Muscle of arm (tissue), 12 donors: ENCODE data around the gene CSPG4. TPM values are rescaled to one million over a fixed set of nuclear protein-coding genes. Genes with fewer than 3 reads are reported as not detected.
"Not testable (repeated sequence)": the region's sequence is repeated elsewhere in the genome, so short reads cannot be mapped to it uniquely, and the experiment has no call there.

Experiments
- DNase-seq: peaks from one replicate; pipeline ENCODE4 v3.0.0-alpha.2; 2013
- polyA plus RNA-seq, 12 donors: library from polyadenylated mRNA; unstranded; fragments of 120-200 nt; gene quantifications; one replicate each; pipeline ENCODE4 v1.2.1, GENCODE V29; 2013; ENCODE audit not compliant: insufficient read length in 12 of 12

Gene CSPG4
- polyA plus RNA-seq, 12 donors = 44.2 to 157 (median 72.2) TPM; not detected in 1

GRCh38 chr15:75637245-75638009, 75.2 kb downstream of the CSPG4 start:
- no peak for DNase-seq

GRCh38 chr15:75636026-75636425, 76.6 kb downstream of the CSPG4 start:
- DNase-seq = no peak

DNA sequence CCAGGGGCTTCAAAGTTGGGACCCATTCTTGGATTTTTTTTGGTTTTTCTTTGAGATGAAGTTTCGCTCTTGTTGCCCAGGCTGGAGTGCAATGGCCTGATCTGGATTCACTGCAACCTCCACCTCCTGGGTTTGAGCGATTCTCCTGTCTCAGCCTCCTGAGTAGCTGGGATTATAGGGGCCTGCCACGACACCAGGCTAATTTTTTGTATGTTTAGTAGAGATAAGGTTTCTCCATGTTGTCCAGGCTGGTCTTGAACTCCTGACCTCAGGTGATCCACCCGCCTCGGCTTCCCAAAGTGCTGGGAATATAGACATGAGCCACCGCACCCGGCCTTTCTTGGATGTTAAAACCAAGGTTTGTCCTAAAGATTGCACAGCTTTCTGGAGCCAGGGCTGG, 78.7 kb downstream of the CSPG4 start:
- not testable (repeated sequence) for DNase-seq

DNA sequence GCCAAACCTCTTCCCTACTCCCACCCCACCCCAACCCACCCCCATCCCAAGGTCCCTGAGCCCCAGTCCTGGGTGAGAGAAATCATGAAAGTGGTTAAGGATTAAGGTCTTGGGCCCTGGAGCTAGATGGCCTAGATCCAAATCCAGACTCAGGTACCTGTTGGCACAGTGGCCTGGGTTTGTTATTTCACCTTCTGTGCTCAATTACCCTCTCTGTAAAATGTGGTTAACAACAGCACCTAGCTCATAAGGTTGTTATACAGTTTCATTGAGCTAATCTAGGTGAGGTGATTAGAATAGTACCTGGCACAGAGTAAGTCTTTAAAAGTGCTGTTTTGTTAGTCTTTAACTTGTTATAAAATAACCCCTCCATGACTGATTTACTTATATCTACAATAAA, 80.7 kb downstream of the CSPG4 start:
- no peak for DNase-seq

DNA sequence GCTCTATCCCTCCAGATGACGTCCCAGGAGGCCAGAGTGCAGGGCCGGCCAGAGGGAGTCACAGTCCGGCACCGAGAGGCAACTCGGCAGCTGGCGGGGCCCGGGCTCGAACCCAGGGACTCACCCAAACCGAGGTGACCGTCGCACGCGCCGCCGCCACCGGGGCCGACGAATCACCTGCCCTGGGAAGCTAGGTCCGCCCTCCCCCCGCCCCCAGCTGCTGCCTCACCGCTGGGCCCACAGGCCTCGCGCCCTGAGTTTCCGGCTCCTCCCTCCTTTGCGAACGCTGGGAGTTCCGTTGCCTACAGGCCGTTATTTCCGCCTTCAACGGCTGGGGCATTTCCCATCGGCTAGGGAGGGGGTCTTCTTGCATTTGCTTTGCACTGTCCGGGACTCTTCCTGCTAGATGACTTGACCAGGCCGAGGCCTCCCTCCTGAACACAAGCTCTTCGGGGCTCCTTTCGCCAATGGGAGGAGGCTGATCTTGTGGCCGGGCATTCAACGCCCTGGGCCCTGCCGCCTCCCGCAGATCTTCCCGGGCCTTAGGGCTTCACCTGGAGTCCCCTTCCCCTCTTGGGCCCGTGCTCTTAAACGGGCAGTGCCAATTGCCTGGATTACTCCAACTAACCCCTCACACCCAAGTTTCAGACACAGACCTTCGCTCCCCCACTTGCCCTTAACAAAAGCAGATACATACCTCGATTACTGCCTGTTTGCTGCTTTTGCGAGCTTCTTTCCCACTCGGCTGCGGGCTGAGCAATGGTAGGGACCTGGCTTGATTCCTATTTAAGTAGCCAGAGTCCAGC, 86.9 kb downstream of the CSPG4 start, which contains the start of gene SNUPN:
TSS of gene SNUPN (minus strand) at position 184 of the 806 bp plus-strand sequence. CDS start 4,674 bp downstream, outside the sequence.
- peak; percentile 96 for DNase-seq

Other genes starting within 250 kb of the CSPG4 start
- gene PTPN9, start 133.5 kb downstream of the CSPG4 start, polyA plus RNA-seq = 10 to 100 TPM in 11 of 12 donors, not detected in 1; 16.4 to 31.9 (median 23.4) TPM
- gene SNUPN, start 87.1 kb downstream of the CSPG4 start, polyA plus RNA-seq = 10 to 100 TPM in 11 of 12 donors, not detected in 1; 18.0 to 27.3 (median 21.4) TPM
- gene IMP3, start 72.6 kb downstream of the CSPG4 start, polyA plus RNA-seq = 10 to 100 TPM in 11 of 12 donors, not detected in 1; 28.1 to 36.4 (median 30.2) TPM
- gene SNX33, start 64.9 kb downstream of the CSPG4 start, polyA plus RNA-seq = 10 to 100 TPM in 11 of 12 donors, not detected in 1; 12.3 to 22.7 (median 15.0) TPM
- gene UBE2Q2, start 130.6 kb upstream of the CSPG4 start, polyA plus RNA-seq = 10 to 100 TPM in 11 of 12 donors, not detected in 1; 49.3 to 69.9 (median 60.6) TPM
- gene FBXO22, start 191.0 kb upstream of the CSPG4 start, polyA plus RNA-seq = 10 to 100 TPM in 10 of 12 donors, 1 to 10 TPM in 1, not detected in 1; 5.6 to 31.4 (median 23.6) TPM